NOMO-1 (cell line): ENCODE measurements around the gene ADCK1.
"Not testable (repeated sequence)": the region's sequence is repeated elsewhere in the genome, so short reads cannot be mapped to it uniquely, and the experiment has no call there.

Source experiments
- DNase-seq, 2 experiments: peaks; one replicate each; lab custom pipeline; 2025; ENCODE audit not compliant: unreplicated experiment in 2 of 2; lab: John Stamatoyannopoulos, UW

Gene ADCK1

DNA sequence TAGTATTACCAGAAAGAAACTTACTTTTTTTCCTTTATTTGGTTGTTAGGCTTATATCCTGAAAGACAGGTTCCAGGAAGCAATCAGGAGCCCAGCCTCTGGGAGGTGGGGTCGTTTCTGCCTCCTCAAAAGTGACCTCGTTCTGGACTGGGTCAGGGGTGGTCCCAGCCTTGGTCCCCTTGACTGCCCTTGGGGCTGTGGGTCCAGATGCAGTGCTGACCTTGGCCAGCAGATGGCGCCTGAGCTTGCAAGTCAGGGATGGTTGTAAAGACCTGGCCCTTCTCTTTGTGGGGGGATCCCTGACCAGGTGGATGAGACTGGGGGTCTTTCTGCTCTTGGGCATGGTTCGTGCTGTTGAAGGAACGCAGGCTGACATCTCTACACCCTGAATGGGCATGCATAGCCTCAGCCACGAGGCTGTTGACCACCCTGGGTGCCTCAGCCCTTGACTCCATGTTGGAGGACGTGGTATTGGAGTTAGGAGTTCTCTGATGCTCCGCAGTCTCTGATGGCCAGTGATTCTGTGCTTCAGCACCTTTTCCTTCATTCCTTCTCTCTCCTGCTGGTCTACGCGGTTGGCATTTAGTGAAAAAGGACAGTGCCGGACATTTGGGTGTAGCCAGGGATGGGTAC is 62.4 kb downstream of the ADCK1 start:
- DNase-seq, result peak in 1 of 2 experiments; percentile 10

DNA sequence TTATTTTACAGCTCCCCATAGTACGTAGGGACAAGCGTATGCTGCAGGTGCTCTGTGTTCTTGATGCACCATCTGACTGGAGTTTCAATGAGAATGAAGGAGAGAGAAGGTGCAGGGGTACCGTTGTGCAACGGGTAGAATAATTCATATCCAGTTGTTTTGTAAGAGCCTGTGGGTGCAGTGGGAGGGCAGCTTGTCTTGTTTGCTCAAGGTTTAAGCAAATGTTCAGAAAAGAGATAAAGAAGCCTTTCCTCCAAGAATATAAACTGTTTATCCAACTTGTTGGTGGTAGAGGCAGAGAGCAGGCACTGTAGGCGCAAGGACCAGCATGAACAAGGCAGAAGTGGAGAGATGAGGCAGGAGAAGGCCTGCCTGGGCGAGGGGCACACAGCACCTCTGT is 64.2 kb downstream of the ADCK1 start:
- DNase-seq, result no peak

DNA sequence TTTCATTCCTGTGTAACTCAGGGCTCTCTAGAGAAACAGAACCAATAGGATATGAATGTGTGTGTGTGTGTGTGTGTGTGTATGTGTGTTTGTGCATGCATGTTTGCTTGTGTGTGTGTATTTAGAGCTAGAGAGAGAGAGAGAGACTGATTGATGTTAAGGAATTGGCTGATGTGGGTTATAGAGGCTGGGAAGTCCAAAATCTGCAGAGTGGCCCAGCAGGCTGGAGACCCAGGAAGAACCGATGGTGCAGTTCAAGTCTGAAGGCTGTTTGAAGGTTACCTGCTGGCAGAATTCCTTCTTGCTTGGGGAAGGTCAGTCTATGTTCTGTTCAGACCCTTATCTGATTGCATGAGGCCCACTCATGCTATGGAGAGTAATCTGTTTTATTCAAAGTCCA is 64.7 kb downstream of the ADCK1 start:
- DNase-seq, result no peak

DNA sequence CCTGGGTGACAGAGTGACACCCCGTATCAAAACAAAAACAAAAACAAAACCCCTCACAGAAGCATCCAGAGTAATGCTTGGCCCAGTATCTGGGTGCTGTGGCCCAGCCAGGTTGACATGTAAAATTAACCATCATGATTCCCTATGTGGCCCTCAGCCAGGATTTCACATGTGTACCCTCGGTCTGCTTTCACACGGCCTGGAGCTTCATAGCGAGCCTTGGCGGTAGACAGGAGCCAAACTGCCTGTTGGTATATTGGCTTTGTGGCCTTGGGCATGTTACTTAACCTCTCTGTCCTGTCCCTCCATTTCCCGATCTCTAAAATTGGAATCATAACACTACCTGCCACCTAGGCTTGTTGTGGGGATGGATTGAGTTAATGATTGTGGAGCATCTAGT is 65.5 kb downstream of the ADCK1 start:
- no peak for DNase-seq

DNA sequence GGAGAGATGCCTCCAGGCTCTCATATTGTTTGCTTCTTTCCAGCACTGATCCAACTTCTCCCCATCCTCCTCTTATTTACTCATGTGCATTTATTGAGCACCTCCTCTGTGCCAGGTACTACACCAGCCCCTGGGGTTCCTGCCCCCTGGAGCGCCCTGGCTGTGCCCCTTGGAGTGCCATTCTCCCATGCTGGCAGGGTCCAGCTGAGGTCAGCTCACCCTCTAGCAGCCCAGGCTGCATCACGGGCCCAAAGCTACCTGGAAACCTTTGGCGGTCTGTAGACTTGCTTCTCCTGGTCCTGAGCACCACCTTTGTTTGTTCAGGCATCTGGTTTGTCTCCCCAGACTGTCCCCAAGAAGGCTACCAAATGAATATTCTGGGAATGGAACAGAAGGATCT is 67.0 kb downstream of the ADCK1 start:
- no peak for DNase-seq

DNA sequence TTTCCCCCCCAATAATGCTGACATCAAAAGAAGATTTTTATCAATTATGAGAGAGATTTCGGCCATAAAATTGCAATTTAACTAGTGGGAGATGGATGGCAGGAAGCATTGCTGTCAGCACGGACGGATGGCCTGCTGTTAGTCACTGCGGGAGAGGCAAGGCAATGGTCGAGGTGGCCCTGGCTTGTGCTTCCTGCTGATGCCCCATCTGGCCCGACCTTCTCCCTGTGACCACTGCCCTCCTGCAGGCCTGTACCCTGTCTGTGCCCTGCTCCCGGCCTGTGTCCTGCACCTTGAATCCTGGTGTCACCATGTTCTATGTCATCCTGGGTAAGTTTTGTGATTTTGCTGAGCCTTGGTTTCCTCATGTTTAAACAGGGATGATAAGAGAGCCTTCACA is 67.6 kb downstream of the ADCK1 start:
- DNase-seq, result no peak

DNA sequence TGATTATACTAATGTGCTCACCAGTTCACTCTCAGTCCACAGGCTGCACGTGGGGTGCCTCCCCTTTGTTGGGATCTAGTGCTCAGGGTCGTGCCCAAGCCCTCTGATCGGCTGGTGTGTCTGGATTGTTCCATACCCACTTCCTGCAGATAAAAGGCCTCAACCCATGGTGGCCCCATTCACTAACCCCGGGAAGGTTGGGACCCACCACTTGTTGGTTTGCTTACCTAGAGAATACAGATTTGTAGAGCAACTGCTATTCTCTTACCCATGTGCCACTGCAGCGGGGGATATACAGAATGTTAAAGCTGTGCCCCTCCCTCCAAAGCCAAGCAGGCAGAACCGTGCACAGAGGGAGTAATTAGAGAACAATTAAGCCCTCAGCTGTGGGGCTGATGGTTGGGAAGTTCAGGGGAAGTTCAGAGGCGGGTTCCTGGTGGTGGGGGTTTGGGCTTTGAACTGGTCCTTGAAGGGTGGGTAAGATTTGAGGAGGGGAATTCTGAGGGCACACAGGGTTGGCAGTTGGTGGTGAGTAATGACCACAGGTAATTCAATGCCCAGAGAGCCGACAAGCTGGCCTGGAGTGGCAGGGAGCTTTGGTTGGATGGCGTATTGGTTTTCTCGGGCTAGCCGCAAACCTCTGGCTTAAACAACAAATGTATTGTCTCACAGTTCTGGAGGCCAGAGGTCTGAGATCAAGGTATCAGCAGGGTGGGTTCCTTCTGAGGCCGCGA is 68.8 kb downstream of the ADCK1 start:
- no peak for DNase-seq

DNA sequence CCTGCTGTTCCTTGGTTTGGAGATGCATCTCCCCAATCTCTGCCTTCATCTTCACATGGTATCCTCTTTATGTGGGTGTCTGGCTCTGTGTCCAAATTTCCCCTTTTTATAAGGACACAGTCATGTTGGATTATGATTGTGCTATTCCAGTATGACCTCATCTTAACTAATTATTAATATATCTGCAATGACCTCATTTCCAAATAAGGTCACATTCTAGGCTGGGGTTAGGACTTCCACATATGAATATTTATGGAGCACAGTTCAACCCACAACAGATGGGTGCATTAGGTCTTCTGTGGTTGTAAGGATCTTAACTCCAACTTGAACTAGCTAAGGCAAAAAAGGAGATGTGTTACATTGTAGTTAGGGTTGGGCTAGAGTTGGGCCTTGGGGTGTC is 69.4 kb downstream of the ADCK1 start:
- no peak for DNase-seq

DNA sequence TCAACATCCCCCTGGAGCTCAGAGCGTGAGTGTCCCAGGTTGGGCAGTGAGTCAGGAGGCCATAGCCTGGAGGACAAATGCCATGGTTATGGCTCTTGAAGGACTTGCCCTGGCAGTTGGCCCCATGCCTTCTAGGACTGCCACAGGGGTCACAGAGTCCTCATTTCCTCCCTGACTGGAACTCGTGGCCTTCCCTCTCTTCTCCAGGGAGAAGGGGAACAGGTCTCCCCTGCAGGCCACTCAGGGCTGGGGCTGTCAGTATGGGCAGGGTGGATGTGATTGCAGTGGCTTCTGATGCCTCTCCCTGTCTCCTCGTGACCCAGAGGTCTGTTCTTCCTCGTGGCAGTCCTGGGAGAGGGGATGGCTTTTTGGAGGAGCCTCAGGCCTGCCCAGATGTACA is 70.7 kb downstream of the ADCK1 start:
- DNase-seq, result no peak

DNA sequence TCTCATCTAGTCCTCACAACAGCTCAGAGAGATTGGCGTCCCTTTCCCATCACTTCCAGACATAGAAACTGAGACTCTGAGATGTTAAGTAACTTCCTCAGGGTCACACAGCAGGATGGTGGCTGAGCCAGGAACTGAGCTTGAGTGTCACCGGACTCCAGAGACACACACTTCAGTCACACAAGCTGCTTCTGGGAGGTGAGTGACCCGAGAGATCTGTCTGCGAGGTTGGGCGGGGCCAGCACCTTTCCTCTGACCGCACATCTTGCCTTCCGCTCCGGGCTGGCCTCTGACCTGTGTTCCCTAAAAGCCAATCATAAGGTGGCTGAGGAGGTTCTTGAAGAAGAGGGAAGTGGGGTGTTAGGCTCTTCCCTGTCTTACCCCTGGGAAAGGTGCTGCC is 72.2 kb downstream of the ADCK1 start:
- DNase-seq, result no peak

DNA sequence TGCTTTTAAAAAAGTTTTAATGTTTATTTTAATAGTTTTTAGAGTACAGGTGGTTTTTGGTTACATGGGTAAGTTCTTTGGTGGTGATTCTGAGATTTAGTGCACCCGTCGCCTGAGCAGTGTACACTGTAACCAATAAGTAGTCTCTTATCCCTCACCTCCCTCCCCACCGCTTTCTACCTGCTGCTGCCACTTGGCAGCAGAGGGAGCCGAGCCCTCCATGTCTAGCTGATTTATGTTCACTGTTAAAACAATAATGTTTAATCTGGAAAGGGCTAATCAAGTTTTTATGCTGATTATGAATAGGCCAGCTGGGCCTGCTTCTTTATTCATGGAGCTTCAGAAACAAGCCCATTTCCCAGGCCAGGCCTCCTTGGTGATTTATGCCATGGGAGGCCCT is 73.1 kb downstream of the ADCK1 start:
- DNase-seq, result no peak

DNA sequence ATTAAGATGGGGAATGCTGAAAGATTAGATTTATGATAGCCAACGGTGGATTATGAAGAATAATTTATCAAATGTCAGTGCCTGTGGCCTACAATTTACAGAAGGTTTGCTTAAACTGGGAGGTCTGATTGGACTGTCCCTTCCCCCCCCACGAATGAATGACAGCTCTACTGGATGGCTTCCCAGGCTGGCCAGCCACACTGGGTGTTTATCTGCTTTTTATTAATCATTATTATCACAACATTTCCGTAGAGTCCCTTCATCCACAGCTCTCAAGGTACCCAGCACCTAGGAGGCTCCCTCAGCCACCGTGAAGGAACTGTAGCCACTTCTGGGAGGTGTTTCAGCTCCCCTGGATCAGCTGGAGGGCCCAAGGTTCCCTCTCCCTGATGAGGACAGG is 78.9 kb downstream of the ADCK1 start:
- DNase-seq, result no peak

DNA sequence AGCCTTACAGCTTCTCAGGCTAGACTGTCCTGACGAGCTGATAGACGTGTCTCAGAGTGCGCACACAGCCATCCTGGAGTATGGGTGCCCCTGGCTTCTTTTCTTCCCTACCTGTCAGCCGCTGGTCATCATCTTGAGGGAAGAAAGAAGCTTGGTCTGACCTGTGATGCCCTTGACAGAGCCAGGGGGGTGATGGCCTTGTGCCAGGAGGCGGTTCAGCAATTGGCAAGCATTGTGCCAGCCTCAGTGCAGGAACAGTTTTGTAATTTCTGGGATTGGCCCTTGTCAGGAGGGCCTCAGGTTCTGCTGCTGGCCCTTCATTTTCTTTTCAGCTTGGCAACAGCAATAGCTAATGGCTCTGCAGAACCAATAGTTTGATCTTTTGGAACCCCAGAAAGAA is 80.1 kb downstream of the ADCK1 start:
- no peak for DNase-seq

DNA sequence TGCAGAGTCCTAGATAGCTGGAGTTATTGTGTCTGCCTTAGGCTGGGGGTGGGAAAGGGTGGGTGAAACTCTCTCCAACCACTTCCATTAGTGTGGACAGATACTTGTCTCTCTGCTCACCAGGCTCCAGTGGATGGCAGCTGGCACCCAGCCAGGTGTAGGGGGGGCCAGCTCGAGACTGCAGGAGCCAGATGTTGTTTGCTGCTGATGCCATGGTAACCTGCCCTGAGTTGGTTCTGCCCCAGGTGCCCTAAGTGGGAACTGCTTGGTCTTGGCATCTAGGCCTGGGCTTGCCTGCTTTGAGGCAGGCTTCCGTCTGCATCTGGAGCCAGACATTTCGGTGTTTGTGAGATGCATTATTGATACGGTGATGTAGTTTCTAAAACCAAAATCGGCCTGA is 82.2 kb downstream of the ADCK1 start:
- no peak for DNase-seq

DNA sequence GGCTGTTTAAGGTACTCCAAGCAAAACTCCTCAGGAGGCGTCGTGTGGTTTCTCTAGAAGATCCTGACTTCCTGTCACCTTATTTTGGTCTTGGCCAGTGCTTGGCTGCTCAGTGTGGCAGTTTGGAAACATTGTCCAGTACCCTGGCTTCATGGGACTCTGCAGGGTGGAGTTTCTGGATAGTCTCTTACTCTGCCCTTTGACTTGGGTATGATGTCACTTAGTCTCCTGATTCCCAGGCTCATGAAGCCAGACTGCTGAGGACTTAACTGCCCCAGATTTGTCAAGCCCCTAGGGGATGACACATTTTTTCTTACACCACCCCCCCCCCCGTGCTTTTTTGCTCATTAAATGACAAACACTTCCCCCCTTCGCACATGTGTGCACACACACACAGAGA is 82.7 kb downstream of the ADCK1 start:
- DNase-seq, result no peak

DNA sequence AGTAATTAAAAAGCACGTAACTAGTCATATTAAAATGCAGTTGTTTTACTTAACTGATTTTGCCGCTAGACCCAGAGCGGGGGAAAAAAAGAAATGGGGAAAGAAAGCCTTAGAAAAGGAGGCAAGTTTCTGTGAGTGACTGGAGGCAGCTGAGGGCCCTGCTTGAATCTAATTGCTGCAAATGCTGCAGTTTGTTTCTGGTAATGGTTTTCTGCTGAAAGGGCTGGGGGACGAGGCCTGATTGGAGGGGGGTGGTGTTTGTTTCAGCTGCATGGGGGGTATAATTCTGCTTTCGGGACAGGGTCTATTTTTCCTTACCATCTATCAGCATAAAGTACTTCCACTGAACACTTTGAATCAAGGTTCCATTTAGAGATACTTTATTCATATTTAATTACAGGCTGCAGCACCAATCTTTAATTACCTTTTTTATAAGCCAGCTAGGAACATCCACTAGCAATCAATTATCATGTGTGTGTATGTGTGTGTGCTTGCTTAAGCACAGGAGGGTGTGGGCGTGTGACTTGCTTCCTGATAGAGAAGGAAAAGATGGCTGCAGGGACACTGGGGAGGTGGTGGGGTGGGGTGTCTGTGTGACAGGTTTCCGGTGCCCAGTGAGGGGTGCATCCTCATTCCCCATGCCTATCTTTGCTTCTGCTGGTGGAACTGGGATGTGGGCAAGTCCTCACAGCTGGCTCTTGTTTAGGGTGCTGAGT is 83.4 kb downstream of the ADCK1 start:
- no peak for DNase-seq

DNA sequence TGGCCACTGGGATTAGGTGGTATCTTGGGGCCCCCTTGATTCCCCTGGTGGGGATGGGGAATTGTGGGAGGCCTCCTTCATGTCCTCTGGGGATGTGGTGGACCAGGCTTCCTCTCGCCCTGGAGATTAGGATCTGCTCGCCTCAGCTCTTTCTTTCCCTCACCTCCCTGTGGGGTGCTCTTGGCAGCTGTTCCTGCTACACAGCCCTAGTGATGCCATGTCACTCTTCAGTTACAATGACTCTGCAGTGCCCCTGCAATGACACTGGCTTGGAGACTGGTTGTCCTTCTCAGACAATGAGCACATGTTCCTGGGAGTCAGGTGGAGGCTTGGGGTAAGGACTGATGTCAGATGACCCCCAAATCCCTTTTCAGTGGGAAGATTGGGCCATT is 83.9 kb downstream of the ADCK1 start:
- DNase-seq, result no peak

DNA sequence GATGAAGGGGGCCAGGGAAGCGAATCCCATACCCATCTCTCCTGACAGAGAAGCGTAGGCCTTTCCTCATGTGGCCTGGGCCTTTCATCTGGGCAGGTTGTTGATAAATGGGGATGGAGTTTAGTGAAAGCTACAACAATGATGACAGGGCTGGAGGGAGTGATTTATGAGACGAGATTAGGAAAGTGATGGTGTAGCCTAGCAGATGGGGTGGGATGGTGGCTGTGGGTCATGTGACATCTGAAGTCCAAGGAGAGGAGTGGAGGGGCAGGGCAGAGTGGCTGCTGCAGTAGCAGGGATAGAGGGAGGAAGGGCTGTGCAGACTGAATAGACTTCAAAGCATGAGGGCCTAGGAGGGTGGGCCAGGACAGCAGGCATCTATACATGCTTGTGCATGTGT is 85.5 kb downstream of the ADCK1 start:
- DNase-seq, result no peak

DNA sequence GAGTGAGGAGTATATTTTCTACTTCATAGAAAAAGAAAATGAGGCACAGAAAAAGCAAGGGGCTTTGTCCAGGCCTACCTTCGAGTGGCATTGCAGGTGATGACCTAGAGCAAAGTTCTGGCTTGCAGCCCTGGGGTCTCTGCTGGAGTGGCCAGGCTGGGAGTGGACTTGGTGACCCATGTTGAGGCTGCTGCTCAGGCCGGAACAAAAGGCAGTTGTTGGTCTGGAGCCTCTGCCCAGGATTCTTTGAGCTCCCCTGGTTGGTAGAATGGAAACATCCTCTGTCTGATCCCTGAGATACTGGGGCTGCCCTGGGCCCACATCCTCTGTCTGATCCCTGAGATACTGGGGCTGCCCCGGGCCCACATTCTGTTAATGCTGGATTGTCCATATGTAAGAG is 86.1 kb downstream of the ADCK1 start:
- DNase-seq, result no peak

DNA sequence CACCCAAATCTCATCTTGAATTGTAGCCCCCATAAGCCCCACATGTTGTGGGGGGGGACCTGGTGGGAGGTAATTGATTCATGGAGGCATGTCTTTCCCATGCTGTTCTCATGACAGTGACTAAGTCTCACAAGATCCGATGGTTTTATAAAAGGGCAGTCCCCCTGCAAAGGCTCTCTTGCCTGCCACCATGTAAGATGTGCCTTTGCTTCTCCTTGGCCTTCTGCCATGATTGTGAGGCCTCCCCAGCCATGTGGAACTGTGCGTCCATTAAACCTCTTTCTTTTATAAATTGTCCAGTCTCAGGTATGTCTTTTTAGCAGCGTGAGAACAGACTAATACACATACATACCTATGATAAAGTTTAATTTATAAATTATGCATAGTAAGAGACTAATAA is 89.0 kb downstream of the ADCK1 start:
- not testable (repeated sequence) for DNase-seq

DNA sequence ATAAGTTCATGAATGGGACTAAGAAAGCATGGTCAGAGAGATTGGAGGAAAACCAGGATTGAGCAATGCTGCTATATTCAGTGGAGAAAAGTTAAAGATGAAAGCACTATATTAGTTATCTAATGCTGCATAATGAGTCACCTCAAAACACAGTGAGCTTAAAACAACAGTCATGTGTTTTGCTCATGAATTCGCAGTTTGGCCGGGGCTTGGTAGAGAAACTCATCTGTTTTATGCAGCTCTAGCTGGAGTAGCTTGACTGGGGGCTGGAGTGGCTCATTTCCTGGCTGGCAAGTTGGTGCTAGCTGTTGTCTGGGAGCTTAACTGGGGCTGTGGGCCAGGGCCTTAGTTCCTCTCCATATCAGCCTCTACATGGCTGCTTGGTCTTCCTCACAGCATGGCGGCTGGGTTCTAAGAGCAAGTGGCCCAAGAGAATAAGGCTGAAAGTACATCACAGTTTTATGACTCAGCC is 90.1 kb downstream of the ADCK1 start:
- DNase-seq, result no peak

DNA sequence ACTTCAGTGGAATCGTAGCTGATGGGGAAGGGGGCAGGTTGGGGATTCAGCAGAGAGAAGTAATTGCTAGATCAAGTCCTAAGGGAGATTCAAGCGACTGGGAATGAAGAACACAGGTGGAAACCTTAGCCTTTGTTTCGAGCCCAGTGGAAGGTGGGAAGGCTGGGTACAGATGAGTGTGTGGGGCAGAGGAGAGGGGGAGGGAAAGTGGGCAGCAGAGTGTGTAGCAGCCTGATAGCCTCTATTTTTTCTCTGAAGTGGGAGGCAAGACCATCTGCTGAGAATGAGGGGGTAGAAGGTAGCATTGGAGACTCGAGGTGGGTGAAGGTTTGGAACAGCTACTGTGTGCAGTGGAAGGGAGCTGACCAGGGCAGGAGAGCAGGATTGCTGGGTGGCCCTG is 91.0 kb downstream of the ADCK1 start:
- no peak for DNase-seq
